Measurements from ENCODE around the gene KIAA1958. TPM values are rescaled to one million over a fixed set of nuclear protein-coding genes. Genes with fewer than 3 reads are reported as not detected.

The KIAA1958 gene
- total and polyA plus RNA-seq, 4 donors, result 0.99 to 7.1 (median 3.3) TPM

GRCh38 chr9:112489039-112489546, 2.5 kb downstream of the KIAA1958 start:
- H3K4me3 ChIP-seq (ENCODE audit: low read depth in 1 of 3, low read length in 3 of 3), result no peak overlapping the region
- no peaks in the 10 kb centered on the region for H3K36me3 ChIP-seq (ENCODE audit: control insufficient read depth in 4 of 4, insufficient read depth in 3 of 4, low read depth in 1 of 4, low read length in 3 of 4)
- no peak for DNase-seq (ENCODE audit: low spot score)
- no peak overlapping the region for H3K27ac ChIP-seq (ENCODE audit: low read depth in 1 of 2, low read length in 2 of 2)
- no peaks in the 10 kb centered on the region for H3K9me3 ChIP-seq (ENCODE audit: control insufficient read depth in 4 of 4, low read length in 3 of 4)
- TF ChIP-seq TAF1 (conservative IDR thresholded peaks at IDR 0.05) (no peak), HNF4G (IDR thresholded peaks at IDR 0.05) (no peak), FOXA1 (IDR thresholded peaks at IDR 0.05) (no peak), GABPA (IDR thresholded peaks at IDR 0.05 in 1 of 2, conservative IDR thresholded peaks at IDR 0.05 in 1 of 2) (no peak), YY1 (IDR thresholded peaks at IDR 0.05) (no peak)
- H3K9ac ChIP-seq (ENCODE audit: low read depth in 1 of 2, low read length in 2 of 2), result peak overlapping the region in 1 of 2 donors; percentile 42
- no peaks in the 10 kb centered on the region for H3K27me3 ChIP-seq (ENCODE audit: control insufficient read depth in 4 of 4, insufficient read depth in 4 of 4, low read length in 3 of 4)
- 33% methylated on average over 5 of the region's 5 CpGs for WGBS
- peaks cover 1 to 30% (median 11%) of the 10 kb centered on the region in 4 donors for H3K4me1 ChIP-seq (ENCODE audit: control insufficient read depth in 4 of 4, insufficient read depth in 4 of 4, low read length in 3 of 4)

GRCh38 chr9:112489876-112490666, 3.4 kb downstream of the KIAA1958 start:
- H3K9me3 ChIP-seq (ENCODE audit: control insufficient read depth in 4 of 4, low read length in 3 of 4), result peaks cover 0 to 3% (median 2%) of the 10 kb centered on the region in 4 donors
- no peak overlapping the region for H3K9ac ChIP-seq (ENCODE audit: low read depth in 1 of 2, low read length in 2 of 2)
- H3K27me3 ChIP-seq (ENCODE audit: control insufficient read depth in 4 of 4, insufficient read depth in 4 of 4, low read length in 3 of 4), result no peaks in the 10 kb centered on the region
- no peak overlapping the region for H3K4me3 ChIP-seq (ENCODE audit: low read depth in 1 of 3, low read length in 3 of 3)
- peaks cover 1 to 30% (median 11%) of the 10 kb centered on the region in 4 donors for H3K4me1 ChIP-seq (ENCODE audit: control insufficient read depth in 4 of 4, insufficient read depth in 4 of 4, low read length in 3 of 4)
- no peaks in the 10 kb centered on the region for H3K36me3 ChIP-seq (ENCODE audit: control insufficient read depth in 4 of 4, insufficient read depth in 3 of 4, low read depth in 1 of 4, low read length in 3 of 4)
- no peak for TF ChIP-seq HNF4G (IDR thresholded peaks at IDR 0.05)
- H3K27ac ChIP-seq (ENCODE audit: low read depth in 1 of 2, low read length in 2 of 2), result no peak overlapping the region
- WGBS, result 76% methylated on average over 4 of the region's 4 CpGs
- DNase-seq (ENCODE audit: low spot score), result no peak

GRCh38 chr9:112493393-112494137, 6.9 kb downstream of the KIAA1958 start:
- no peaks in the 10 kb centered on the region for H3K36me3 ChIP-seq (ENCODE audit: control insufficient read depth in 4 of 4, insufficient read depth in 3 of 4, low read depth in 1 of 4, low read length in 3 of 4)
- no peak overlapping the region for H3K27ac ChIP-seq (ENCODE audit: low read depth in 1 of 2, low read length in 2 of 2)
- peaks cover 3 to 31% (median 18%) of the 10 kb centered on the region in 4 donors for H3K4me1 ChIP-seq (ENCODE audit: control insufficient read depth in 4 of 4, insufficient read depth in 4 of 4, low read length in 3 of 4)
- H3K4me3 ChIP-seq (ENCODE audit: low read depth in 1 of 3, low read length in 3 of 3), result no peak overlapping the region
- H3K27me3 ChIP-seq (ENCODE audit: control insufficient read depth in 4 of 4, insufficient read depth in 4 of 4, low read length in 3 of 4), result no peaks in the 10 kb centered on the region
- no peak overlapping the region for H3K9ac ChIP-seq (ENCODE audit: low read depth in 1 of 2, low read length in 2 of 2)
- peaks cover 0 to 3% (median 2%) of the 10 kb centered on the region in 4 donors for H3K9me3 ChIP-seq (ENCODE audit: control insufficient read depth in 4 of 4, low read length in 3 of 4)
- no peak for TF ChIP-seq TAF1 (conservative IDR thresholded peaks at IDR 0.05)
- TF ChIP-seq FOXA2 (IDR thresholded peaks at IDR 0.05), result no peak
- TF ChIP-seq HNF4A (conservative IDR thresholded peaks at IDR 0.05), result no peak
- TF ChIP-seq NR2F2 (IDR thresholded peaks at IDR 0.05), result no peak
- no peak for TF ChIP-seq ATF3 (IDR thresholded peaks at IDR 0.05)
- TF ChIP-seq FOXA1 (IDR thresholded peaks at IDR 0.05), result no peak
- no peak for TF ChIP-seq MAX (IDR thresholded peaks at IDR 0.05)
- no peak for TF ChIP-seq RAD21 (IDR thresholded peaks at IDR 0.05)
- no peak for DNase-seq (ENCODE audit: low spot score)
- WGBS, result 80% methylated on average over 1 of the region's 1 CpG

GRCh38 chr9:112494153-112494552, 7.5 kb downstream of the KIAA1958 start:
- Histone ChIP-seq H3K27me3 (ENCODE audit: control insufficient read depth in 4 of 4, insufficient read depth in 4 of 4, low read length in 3 of 4) (no peaks in the 10 kb centered on the region), H3K4me1 (ENCODE audit: control insufficient read depth in 4 of 4, insufficient read depth in 4 of 4, low read length in 3 of 4) (peaks cover 2 to 26% (median 18%) of the 10 kb centered on the region in 4 donors), H3K4me3 (ENCODE audit: low read depth in 1 of 3, low read length in 3 of 3) (no peak overlapping the region), H3K9me3 (ENCODE audit: control insufficient read depth in 4 of 4, low read length in 3 of 4) (peaks cover 0 to 3% (median 2%) of the 10 kb centered on the region in 4 donors), H3K27ac (ENCODE audit: low read depth in 1 of 2, low read length in 2 of 2) (no peak overlapping the region), H3K9ac (ENCODE audit: low read depth in 1 of 2, low read length in 2 of 2) (no peak overlapping the region), H3K36me3 (ENCODE audit: control insufficient read depth in 4 of 4, insufficient read depth in 3 of 4, low read depth in 1 of 4, low read length in 3 of 4) (no peaks in the 10 kb centered on the region)
- 99% methylated on average over 1 of the region's 1 CpG for WGBS
- DNase-seq (ENCODE audit: low spot score), result no peak
- TF ChIP-seq GABPA (IDR thresholded peaks at IDR 0.05 in 1 of 2, conservative IDR thresholded peaks at IDR 0.05 in 1 of 2) (no peak), RAD21 (IDR thresholded peaks at IDR 0.05) (no peak), TAF1 (conservative IDR thresholded peaks at IDR 0.05) (no peak), NR2F2 (IDR thresholded peaks at IDR 0.05) (no peak), FOXA2 (IDR thresholded peaks at IDR 0.05) (no peak), CTCF (IDR thresholded peaks at IDR 0.05; ENCODE audit: low read depth, low read length, missing input control) (no peak), MAX (IDR thresholded peaks at IDR 0.05) (no peak), YY1 (IDR thresholded peaks at IDR 0.05) (no peak), FOXA1 (IDR thresholded peaks at IDR 0.05) (no peak), HNF4A (conservative IDR thresholded peaks at IDR 0.05) (no peak), REST (IDR thresholded peaks at IDR 0.05) (no peak)

All from liver (tissue), 9 donors.